Activated naive CD8-positive, alpha-beta T cell treated with anti-CD3 and anti-CD28 coated beads for 36 hours (primary cell): ENCODE measurements around the gene PITX2. TPM values are rescaled to one million over a fixed set of nuclear protein-coding genes. Genes with fewer than 3 reads are reported as not detected.

Source experiments
- DNase-seq: peaks from one replicate; pipeline ENCODE4 v3.0.0; 2021
- H3K27ac Mint-ChIP-seq: one replicate; pipeline ENCODE4 v1.8.0; 2022; ENCODE audit warnings: mild to moderate bottlenecking, moderate library complexity, mixed read lengths
- H3K27me3 Mint-ChIP-seq: one replicate; pipeline ENCODE4 v1.8.0; 2022; ENCODE audit warnings: mild to moderate bottlenecking, mixed read lengths
- H3K36me3 Mint-ChIP-seq: one replicate; pipeline ENCODE4 v1.8.0; 2021; ENCODE audit warnings: mild to moderate bottlenecking, mixed read lengths
- H3K4me1 Mint-ChIP-seq: one replicate; pipeline ENCODE4 v1.8.0; 2021; ENCODE audit warnings: mixed read lengths
- H3K4me3 Mint-ChIP-seq: one replicate; pipeline ENCODE4 v1.8.0; 2022; ENCODE audit warnings: mild to moderate bottlenecking, moderate library complexity, mixed read lengths
- H3K9me3 Mint-ChIP-seq: one replicate; pipeline ENCODE4 v1.8.0; 2022; ENCODE audit warnings: mixed read lengths
- total RNA-seq, 2 experiments: library from RNA; stranded (reverse); gene quantifications; one replicate each; pipeline ENCODE4 v1.2.3, GENCODE V29; 2021

PITX2 gene
- total RNA-seq, 2 experiments from 2014 or later, result not detected

GRCh38 chr4:110630688-110631402, 8.0 kb upstream of the PITX2 start:
- Mint-ChIP-seq H3K9me3 (peaks cover 20% of the 10 kb centered on the region), H3K27me3 (peaks cover 98% of the 10 kb centered on the region), H3K4me3 (no peak overlapping the region), H3K27ac (peak overlapping the region; percentile 36), H3K36me3 (peaks cover 15% of the 10 kb centered on the region), H3K4me1 (peaks cover 18% of the 10 kb centered on the region)
- no peak for DNase-seq

GRCh38 chr4:110629780-110630687, 7.2 kb upstream of the PITX2 start:
- H3K27me3 Mint-ChIP-seq, result peaks cover 99% of the 10 kb centered on the region
- peaks cover 15% of the 10 kb centered on the region for H3K36me3 Mint-ChIP-seq
- H3K4me3 Mint-ChIP-seq, result no peak overlapping the region
- peaks cover 18% of the 10 kb centered on the region for H3K4me1 Mint-ChIP-seq
- no peak for DNase-seq
- no peak overlapping the region for H3K27ac Mint-ChIP-seq
- H3K9me3 Mint-ChIP-seq, result peaks cover 20% of the 10 kb centered on the region

- H3K36me3 Mint-ChIP-seq, result peaks cover 15% of the 10 kb centered on the region
- H3K4me3 Mint-ChIP-seq, result no peak overlapping the region
- H3K9me3 Mint-ChIP-seq, result peaks cover 24% of the 10 kb centered on the region
- no peak for DNase-seq
- H3K27me3 Mint-ChIP-seq, result peaks cover 99% of the 10 kb centered on the region
- H3K4me1 Mint-ChIP-seq, result peaks cover 18% of the 10 kb centered on the region
- H3K27ac Mint-ChIP-seq, result no peak overlapping the region
Measured at GRCh38 chr4:110629214-110629754, 6.4 kb upstream of the PITX2 start.

- peaks cover 99% of the 10 kb centered on the region for H3K27me3 Mint-ChIP-seq
- peaks cover 15% of the 10 kb centered on the region for H3K36me3 Mint-ChIP-seq
- no peak for DNase-seq
- no peak overlapping the region for H3K27ac Mint-ChIP-seq
- H3K4me1 Mint-ChIP-seq, result peaks cover 19% of the 10 kb centered on the region
- H3K9me3 Mint-ChIP-seq, result peaks cover 24% of the 10 kb centered on the region
- no peak overlapping the region for H3K4me3 Mint-ChIP-seq
Measured at GRCh38 chr4:110628663-110629213, 5.9 kb upstream of the PITX2 start.

GRCh38 chr4:110627977-110628662, 5.2 kb upstream of the PITX2 start:
- no peak for DNase-seq
- no peak overlapping the region for H3K27ac Mint-ChIP-seq
- peaks cover 22% of the 10 kb centered on the region for H3K4me1 Mint-ChIP-seq
- peaks cover 99% of the 10 kb centered on the region for H3K27me3 Mint-ChIP-seq
- H3K36me3 Mint-ChIP-seq, result peaks cover 19% of the 10 kb centered on the region
- H3K9me3 Mint-ChIP-seq, result peaks cover 24% of the 10 kb centered on the region
- H3K4me3 Mint-ChIP-seq, result no peak overlapping the region

- DNase-seq, result no peak
- Mint-ChIP-seq H3K9me3 (peaks cover 26% of the 10 kb centered on the region), H3K27ac (no peak overlapping the region), H3K4me1 (peaks cover 19% of the 10 kb centered on the region), H3K27me3 (peaks cover 100% of the 10 kb centered on the region), H3K4me3 (no peak overlapping the region), H3K36me3 (peaks cover 16% of the 10 kb centered on the region)
Measured at GRCh38 chr4:110626532-110627153, 3.8 kb upstream of the PITX2 start.

GRCh38 chr4:110625576-110626257, 2.8 kb upstream of the PITX2 start:
- Mint-ChIP-seq H3K4me3 (no peak overlapping the region), H3K27me3 (peaks cover 100% of the 10 kb centered on the region), H3K36me3 (peaks cover 12% of the 10 kb centered on the region), H3K27ac (no peak overlapping the region), H3K9me3 (peaks cover 21% of the 10 kb centered on the region), H3K4me1 (peaks cover 18% of the 10 kb centered on the region)
- no peak for DNase-seq

- DNase-seq, result no peak
- Mint-ChIP-seq H3K9me3 (peaks cover 20% of the 10 kb centered on the region), H3K4me1 (peaks cover 23% of the 10 kb centered on the region), H3K27ac (no peak overlapping the region), H3K27me3 (peaks cover 100% of the 10 kb centered on the region), H3K36me3 (peaks cover 10% of the 10 kb centered on the region), H3K4me3 (no peak overlapping the region)
Measured at GRCh38 chr4:110624904-110625494, 2.1 kb upstream of the PITX2 start.

- Mint-ChIP-seq H3K4me1 (peaks cover 27% of the 10 kb centered on the region), H3K9me3 (peaks cover 18% of the 10 kb centered on the region), H3K36me3 (peaks cover 8% of the 10 kb centered on the region), H3K27ac (no peak overlapping the region), H3K27me3 (peaks cover 100% of the 10 kb centered on the region), H3K4me3 (no peak overlapping the region)
- no peak for DNase-seq
Measured at GRCh38 chr4:110624398-110624780, 1.5 kb upstream of the PITX2 start.

- Mint-ChIP-seq H3K27me3 (peaks cover 100% of the 10 kb centered on the region), H3K9me3 (peaks cover 17% of the 10 kb centered on the region), H3K4me3 (no peak overlapping the region)
Measured at GRCh38 chr4:110623718-110624397, 981 bp upstream of the PITX2 start.

GRCh38 chr4:110621839-110622751, 782 bp downstream of the PITX2 start:
- peaks cover 98% of the 10 kb centered on the region for H3K27me3 Mint-ChIP-seq
- peaks cover 18% of the 10 kb centered on the region for H3K9me3 Mint-ChIP-seq
- peak overlapping the region; percentile 61 for H3K4me3 Mint-ChIP-seq
- peaks cover 10% of the 10 kb centered on the region for H3K36me3 Mint-ChIP-seq
- no peak overlapping the region for H3K27ac Mint-ChIP-seq
- DNase-seq, result no peak
- H3K4me1 Mint-ChIP-seq, result peaks cover 29% of the 10 kb centered on the region

More at GRCh38 chr4:110623718-110624397, 981 bp upstream of the PITX2 start:
- DNase-seq, result no peak
- Mint-ChIP-seq H3K36me3 (peaks cover 6% of the 10 kb centered on the region), H3K4me1 (peaks cover 25% of the 10 kb centered on the region), H3K27ac (peak overlapping the region; percentile 25)

- no peak for DNase-seq
- Mint-ChIP-seq H3K27me3 (peaks cover 98% of the 10 kb centered on the region), H3K4me3 (no peak overlapping the region), H3K27ac (no peak overlapping the region), H3K36me3 (peaks cover 10% of the 10 kb centered on the region), H3K9me3 (peaks cover 18% of the 10 kb centered on the region), H3K4me1 (peaks cover 29% of the 10 kb centered on the region)
Measured at GRCh38 chr4:110621328-110621812, 1.5 kb downstream of the PITX2 start.
